Uterus (tissue), 2 donors: ENCODE measurements around the gene QRICH2.

Source experiments
- POLR2A ChIP-seq, 2 donors: fragments of 450-650 bp; IDR thresholded peaks; one replicate each; pipeline ENCODE4 v1.6.1; 2016; ENCODE audit warnings: antibody characterized with exemption in 2 of 2, mild to moderate bottlenecking in 1 of 2, moderate library complexity in 1 of 2
- TF ChIP-seq, protein P1 (sequence below), 4 experiments: fragments of 200-600 bp in 2 of 4; fragments of 450-650 bp in 2 of 4; sonication (generic) in 2 of 4; IDR thresholded peaks; one replicate each; pipeline ENCODE4 v1.5.1; 2016 to 2019; ENCODE audit warnings: antibody characterized with exemption in 4 of 4, mild to moderate bottlenecking in 2 of 4, moderate library complexity in 1 of 4

DNA sequence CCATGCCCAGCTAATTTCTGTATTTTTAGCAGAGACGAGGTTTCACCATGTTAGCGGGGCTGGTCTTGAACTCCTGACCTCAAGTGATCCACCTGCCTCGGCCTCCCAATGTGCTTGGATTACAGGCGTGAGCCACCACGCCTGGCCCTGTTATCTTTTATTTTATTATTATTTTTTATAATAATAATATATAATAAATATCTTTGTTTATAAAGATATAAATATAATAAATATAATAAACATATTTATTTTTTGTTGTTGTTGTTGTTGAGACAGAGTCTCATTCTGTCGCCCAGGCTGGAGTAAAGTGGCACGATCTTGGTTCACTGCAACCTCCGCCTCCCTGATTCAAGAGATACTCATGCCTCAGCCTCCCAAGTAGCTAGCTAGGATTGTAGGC is 60.8 kb downstream of the QRICH2 start:
- no peak for TF ChIP-seq POLR2A (IDR thresholded peaks at IDR 0.05)
- TF ChIP-seq, protein P1, sequence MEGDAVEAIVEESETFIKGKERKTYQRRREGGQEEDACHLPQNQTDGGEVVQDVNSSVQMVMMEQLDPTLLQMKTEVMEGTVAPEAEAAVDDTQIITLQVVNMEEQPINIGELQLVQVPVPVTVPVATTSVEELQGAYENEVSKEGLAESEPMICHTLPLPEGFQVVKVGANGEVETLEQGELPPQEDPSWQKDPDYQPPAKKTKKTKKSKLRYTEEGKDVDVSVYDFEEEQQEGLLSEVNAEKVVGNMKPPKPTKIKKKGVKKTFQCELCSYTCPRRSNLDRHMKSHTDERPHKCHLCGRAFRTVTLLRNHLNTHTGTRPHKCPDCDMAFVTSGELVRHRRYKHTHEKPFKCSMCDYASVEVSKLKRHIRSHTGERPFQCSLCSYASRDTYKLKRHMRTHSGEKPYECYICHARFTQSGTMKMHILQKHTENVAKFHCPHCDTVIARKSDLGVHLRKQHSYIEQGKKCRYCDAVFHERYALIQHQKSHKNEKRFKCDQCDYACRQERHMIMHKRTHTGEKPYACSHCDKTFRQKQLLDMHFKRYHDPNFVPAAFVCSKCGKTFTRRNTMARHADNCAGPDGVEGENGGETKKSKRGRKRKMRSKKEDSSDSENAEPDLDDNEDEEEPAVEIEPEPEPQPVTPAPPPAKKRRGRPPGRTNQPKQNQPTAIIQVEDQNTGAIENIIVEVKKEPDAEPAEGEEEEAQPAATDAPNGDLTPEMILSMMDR (IDR thresholded peaks at IDR 0.05): no peak
